OCI-M2 (cell line): ENCODE results near the gene HYCC1.
"Not testable (repeated sequence)": the region's sequence is repeated elsewhere in the genome, so short reads cannot be mapped to it uniquely, and the experiment has no call there.

Experiments
- DNase-seq: peaks from one replicate; lab custom pipeline; 2025; ENCODE audit not compliant: unreplicated experiment; lab: John Stamatoyannopoulos, UW

Gene HYCC1

GRCh38 chr7:22989643-22990587 lies 24.0 kb downstream of the HYCC1 start:
- DNase-seq = no peak

DNA sequence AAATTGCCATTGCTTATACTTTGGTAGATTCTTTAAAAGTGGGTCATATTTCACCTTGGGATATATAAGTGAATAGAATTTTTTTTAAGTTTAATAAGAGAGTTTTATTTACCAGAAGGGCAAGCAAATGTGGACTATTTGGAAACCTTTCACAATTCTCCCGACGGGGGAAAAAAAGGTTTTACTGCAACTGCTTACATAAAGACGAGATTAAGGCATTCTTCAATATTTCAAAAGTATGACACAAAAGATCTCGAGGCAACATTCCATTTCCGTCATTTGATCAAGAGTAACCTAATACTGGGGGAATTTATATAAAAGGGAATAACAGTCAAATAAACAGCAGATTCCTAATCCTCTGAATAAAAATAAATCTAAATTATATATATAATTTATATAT lies 28.5 kb downstream of the HYCC1 start:
- no peak for DNase-seq

DNA sequence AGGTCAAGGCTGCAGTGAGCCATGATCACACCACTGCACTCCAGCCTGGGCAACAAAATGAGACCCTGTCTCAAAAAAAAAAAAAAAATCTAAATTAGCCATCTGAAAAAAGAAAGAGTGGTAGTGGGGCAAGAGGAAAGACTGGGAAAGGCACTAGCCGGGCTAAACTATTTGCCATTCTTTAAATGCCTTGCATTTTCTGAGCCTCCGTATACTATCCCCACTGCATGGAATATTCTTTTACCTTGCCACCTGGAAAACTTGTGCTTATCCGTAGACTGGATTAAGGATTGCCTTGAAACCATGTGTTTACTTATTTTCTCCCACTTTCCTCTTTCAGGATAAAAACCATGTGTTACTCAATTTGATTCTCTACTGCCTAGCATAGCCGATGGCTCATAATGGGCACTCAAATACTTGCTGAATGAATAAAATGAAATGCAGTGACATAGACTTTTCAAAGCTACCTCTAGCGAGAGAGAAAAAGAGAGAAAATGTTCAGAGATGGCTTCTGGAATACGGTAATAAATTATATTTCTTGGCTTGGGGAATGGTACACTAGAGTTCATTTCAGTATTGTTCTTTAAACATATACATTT lies 30.6 kb downstream of the HYCC1 start:
- DNase-seq = no peak

- DNase-seq = no peak
Observed at GRCh38 chr7:22980422-22980821, 33.5 kb downstream of the HYCC1 start.

GRCh38 chr7:22979861-22980260 lies 34.1 kb downstream of the HYCC1 start:
- DNase-seq = no peak

- no peak for DNase-seq
Observed at GRCh38 chr7:22979251-22979650, 34.7 kb downstream of the HYCC1 start.

- not testable (repeated sequence) for DNase-seq
Observed at GRCh38 chr7:22974636-22975035, 39.3 kb downstream of the HYCC1 start.

DNA sequence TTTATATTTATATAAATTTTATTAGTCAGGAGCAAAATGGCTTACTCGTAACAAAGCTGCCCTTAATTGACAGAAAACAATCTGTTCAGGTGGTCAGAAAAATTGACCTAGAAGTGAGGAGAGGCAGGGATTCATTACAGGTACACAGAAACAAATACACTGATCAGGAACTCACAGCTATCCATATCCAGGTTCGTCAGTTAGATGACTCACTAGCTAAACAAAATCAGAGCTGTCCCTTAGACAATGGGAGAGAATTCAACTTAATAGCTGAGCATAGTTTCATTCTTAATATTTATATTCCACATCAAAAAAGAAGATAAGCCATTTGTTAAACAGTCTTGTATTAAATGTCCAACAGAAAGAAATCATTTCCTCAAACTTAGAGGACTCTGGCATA lies 41.7 kb downstream of the HYCC1 start:
- DNase-seq = no peak

DNA sequence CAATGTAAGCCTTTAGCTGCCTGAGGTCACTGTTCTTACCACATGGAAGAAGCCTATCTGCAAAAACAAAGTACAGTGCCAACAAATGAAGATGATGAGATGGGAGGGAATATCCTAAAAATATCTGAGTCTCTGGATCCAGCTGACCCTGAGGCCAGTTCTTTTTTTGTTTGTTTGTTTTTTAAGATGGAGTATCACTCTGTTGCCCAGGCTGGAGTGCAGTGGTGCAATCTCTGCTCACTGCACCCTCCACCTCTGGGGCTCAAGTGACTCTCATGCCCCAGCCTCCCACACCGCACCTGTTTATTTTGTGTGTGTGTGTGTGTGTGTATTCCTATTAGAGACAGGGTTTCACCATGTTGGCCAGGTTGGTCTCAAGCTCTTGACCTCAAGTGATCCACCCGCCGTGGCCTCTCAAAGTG lies 44.9 kb downstream of the HYCC1 start:
- no peak for DNase-seq
